Omental fat pad (tissue), 4 donors: Measurements from ENCODE around the gene CRKL. TPM values are rescaled to one million over a fixed set of nuclear protein-coding genes. Genes with fewer than 3 reads are reported as not detected.

ENCODE experiments used
- ATAC-seq: fragments of 150-250 bp; one replicate; pipeline ENCODE4 v1.9.1; 2016; ENCODE audit warnings: mild to moderate bottlenecking, moderate library complexity; ENCODE audit not compliant: low FRiP score
- DNase-seq: peaks from one replicate; pipeline ENCODE4 v3.0.0-alpha.2; 2019; ENCODE audit warnings: low spot score
- total RNA-seq, 4 donors: library from RNA; depleted of rRNA; stranded (reverse); fragments of >200 nt; gene quantifications; one replicate each; pipeline ENCODE4 v1.1.0, GENCODE V29; 2016
- TF ChIP-seq, protein P1 (sequence below), 3 donors: fragments of 450-650 bp; IDR thresholded peaks; one replicate each; pipeline ENCODE4 v1.5.1; 2016 to 2017; ENCODE audit warnings: antibody characterized with exemption in 3 of 3, mild to moderate bottlenecking in 3 of 3, moderate library complexity in 2 of 3

CRKL gene
- total RNA-seq, 4 donors from 2014 or later, result 37.9 to 51.6 (median 45.4) TPM

DNA sequence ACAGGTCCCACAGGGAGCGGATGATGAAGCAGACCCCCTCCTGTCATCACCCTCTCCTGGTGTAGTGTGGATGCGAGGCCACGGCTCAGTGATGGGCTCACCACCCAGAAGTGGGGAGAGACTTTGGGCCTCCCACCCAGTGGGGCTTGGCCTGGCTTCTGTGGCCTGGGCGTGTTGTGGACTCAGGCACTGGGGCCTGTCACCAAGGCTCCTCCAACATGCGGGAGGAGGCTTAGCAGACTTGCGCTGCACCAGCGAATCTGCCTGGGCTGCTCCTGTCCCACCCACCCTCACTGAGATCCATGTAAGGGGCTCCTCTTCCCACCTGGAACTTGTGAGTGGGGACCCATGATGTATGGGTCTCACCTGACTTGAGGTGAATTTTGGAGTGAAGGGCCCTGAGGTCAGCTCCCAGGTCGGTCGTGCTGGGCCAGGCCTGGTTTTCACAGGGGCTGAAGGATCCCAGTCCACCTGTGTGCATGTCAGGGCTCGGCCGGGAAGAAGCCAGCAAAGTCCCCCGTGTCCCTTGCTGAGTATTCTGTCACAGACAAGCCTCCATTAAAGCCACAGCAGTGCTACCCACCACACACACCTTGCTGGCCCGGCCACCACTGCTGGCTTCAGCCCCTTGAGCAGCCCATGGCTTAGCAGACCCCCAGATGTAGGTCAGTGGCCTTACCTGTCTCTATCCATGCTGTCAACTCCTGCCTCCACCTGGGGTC lies 80.5 kb downstream of the CRKL start:
- TF ChIP-seq, protein P1, sequence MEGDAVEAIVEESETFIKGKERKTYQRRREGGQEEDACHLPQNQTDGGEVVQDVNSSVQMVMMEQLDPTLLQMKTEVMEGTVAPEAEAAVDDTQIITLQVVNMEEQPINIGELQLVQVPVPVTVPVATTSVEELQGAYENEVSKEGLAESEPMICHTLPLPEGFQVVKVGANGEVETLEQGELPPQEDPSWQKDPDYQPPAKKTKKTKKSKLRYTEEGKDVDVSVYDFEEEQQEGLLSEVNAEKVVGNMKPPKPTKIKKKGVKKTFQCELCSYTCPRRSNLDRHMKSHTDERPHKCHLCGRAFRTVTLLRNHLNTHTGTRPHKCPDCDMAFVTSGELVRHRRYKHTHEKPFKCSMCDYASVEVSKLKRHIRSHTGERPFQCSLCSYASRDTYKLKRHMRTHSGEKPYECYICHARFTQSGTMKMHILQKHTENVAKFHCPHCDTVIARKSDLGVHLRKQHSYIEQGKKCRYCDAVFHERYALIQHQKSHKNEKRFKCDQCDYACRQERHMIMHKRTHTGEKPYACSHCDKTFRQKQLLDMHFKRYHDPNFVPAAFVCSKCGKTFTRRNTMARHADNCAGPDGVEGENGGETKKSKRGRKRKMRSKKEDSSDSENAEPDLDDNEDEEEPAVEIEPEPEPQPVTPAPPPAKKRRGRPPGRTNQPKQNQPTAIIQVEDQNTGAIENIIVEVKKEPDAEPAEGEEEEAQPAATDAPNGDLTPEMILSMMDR (IDR thresholded peaks at IDR 0.05), result no peak
- ATAC-seq, result no peak
- no peak for DNase-seq

DNA sequence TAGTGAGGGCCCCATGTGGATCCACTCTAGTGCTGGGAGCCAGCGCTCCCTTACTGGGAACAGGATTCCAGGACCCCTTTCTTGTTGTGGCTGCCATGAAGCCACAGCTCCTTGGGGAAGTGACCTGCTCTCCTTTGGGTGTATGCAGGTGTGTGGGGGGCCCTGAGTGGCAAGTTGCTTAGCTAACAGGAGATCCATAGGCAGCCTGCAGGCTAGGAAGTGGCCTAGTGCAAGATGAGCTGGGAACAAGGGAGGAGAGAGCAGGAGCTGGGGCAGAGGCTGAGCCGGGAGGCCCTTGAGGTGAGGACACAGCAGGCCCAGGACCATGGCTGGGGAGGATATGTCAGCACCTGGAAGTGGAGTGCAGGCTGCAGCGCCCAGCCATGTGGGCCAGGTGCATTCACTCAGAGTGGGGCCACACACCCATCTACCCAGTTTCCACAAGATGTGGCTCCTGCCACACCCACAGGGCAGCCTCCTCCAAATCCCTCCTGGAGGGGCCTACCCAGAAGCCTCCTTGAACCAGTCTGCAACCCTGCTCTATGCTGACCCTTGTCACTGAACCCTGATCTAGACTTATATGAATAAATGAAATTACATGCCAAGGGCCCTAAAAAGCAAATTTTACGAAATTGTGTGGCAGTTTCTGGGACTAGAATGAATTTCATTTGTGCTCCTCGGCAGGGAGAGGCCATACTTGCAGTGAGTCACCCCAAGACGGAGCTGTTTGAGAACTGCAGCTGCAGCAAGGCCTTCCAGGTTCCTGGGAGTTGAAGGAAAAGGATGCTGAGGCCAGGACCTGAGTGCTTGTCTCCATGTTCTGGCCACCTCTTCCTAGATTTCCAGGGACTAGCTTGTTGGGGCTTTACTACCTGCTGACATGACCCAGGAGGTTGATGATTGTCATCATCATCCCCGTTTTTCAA lies 81.5 kb downstream of the CRKL start:
- DNase-seq (no peak), ATAC-seq (no peak)
- TF ChIP-seq, protein P1 (IDR thresholded peaks at IDR 0.05), result no peak

GRCh38 chr22:20999350-21000206 lies 82.4 kb downstream of the CRKL start:
- TF ChIP-seq, protein P1 (IDR thresholded peaks at IDR 0.05), result no peak
- no peak for ATAC-seq
- no peak for DNase-seq

DNA sequence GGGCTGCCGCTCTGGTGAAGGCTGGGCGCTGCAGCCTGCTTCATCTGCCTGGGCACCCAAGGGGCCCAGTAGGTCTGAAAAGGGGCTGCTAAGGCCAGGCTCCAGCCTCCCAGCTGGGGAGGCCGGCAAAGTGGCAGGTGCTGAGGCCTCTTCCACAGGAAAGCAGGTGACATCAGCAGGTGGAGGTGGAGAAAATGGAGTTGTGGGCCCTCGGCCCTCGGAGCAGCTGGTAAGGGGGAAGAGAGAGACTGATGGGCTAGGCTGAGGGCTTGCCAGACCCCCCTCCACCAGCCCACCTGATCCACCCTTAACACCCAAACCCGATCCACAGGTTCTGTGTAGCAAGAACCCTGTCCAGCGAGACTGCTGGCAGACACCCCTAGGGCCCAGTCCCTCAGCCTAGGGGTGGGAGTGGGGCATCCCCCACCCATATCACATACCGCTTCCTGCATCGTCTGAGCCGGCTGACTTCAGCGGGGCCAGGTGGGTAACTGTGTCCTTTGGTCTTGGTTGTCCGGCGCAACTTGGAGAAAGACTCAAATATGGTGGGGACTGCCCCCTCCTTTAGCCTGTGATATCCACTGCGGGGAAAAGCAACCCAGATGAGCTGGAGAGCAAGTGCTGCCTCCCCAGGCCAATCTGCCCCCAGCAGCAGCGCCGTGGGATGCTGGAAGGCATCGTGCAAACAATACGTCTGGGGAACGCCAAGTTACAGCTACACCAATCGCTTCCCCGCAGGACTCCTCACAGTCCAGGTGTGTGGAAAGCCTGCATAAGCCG lies 83.2 kb downstream of the CRKL start:
- no peak for DNase-seq
- TF ChIP-seq, protein P1 (IDR thresholded peaks at IDR 0.05), result no peak
- ATAC-seq, result no peak

GRCh38 chr22:21000987-21001600 lies 83.9 kb downstream of the CRKL start:
- ATAC-seq (no peak), DNase-seq (no peak)
- TF ChIP-seq, protein P1 (IDR thresholded peaks at IDR 0.05), result no peak
